ENCODE data around the gene GPR146.

- no peak for TF ChIP-seq POLR2A (IDR thresholded peaks at IDR 0.05; ENCODE audit: low read depth)
- no peak for TF ChIP-seq CTCF (IDR thresholded peaks at IDR 0.05)
These were observed 49.6 kb upstream of the GPR146 start for GRCh38 chr7:994592-995308.

All from esophagus muscularis mucosa (tissue), 3 donors.